Gastroesophageal sphincter (tissue), 4 donors: ENCODE measurements around the gene RBM41. TPM values are rescaled to one million over a fixed set of nuclear protein-coding genes. Genes with fewer than 3 reads are reported as not detected.
A peak's percentile ranks its signal among the peaks of the same experiment; 100 is the strongest.

Source experiments
- ATAC-seq: fragments of 150-250 bp; one replicate; pipeline ENCODE4 v1.9.1; 2016; ENCODE audit warnings: mild to moderate bottlenecking, moderate library complexity
- H3K27ac ChIP-seq, 4 donors: fragments of 200-600 bp; sonication (generic) in 3 of 4; 1 replicate in 3 of 4; 2 replicates in 1 of 4; pipeline ENCODE4 v1.5.1; 2016 to 2019
- H3K27me3 ChIP-seq: fragments of 200-600 bp; sonication (generic); one replicate; pipeline ENCODE4 v1.5.1; 2019
- H3K36me3 ChIP-seq, 2 donors: fragments of 200-600 bp; sonication (generic); one replicate each; pipeline ENCODE4 v1.5.1; 2019; ENCODE audit warnings: control low read depth in 1 of 2
- H3K4me1 ChIP-seq, 3 donors: fragments of 200-600 bp; sonication (generic); 1 replicate in 2 of 3; 2 replicates in 1 of 3; pipeline ENCODE4 v1.5.1; 2016 to 2019; ENCODE audit warnings: control low read depth in 2 of 3
- H3K4me3 ChIP-seq, 2 donors: fragments of 200-600 bp; sonication (generic); one replicate each; pipeline ENCODE4 v1.5.1; 2019; ENCODE audit warnings: mild to moderate bottlenecking in 1 of 2, moderate library complexity in 1 of 2
- H3K9me3 ChIP-seq, 3 donors: fragments of 200-600 bp; sonication (generic); one replicate each; pipeline ENCODE4 v1.5.1; 2017 to 2019; ENCODE audit warnings: control low read depth in 2 of 3
- CTCF ChIP-seq, 4 experiments: fragments of 200-600 bp in 2 of 4; fragments of 450-650 bp in 2 of 4; sonication (generic) in 1 of 4; IDR thresholded peaks; one replicate each; pipeline ENCODE4 v1.5.1; 2017 to 2019; ENCODE audit warnings: antibody characterized with exemption in 4 of 4, mild to moderate bottlenecking in 2 of 4, moderate library complexity in 2 of 4
- EP300 ChIP-seq: sonication (generic); formaldehyde crosslinking; IDR thresholded peaks from one replicate; pipeline ENCODE4 v1.6.1; 2017; ENCODE audit warnings: antibody characterized with exemption, mild to moderate bottlenecking
- POLR2A ChIP-seq, 2 donors: fragments of 450-650 bp; IDR thresholded peaks; one replicate each; pipeline ENCODE4 v1.6.1; 2017; ENCODE audit warnings: antibody characterized with exemption in 2 of 2, mild to moderate bottlenecking in 2 of 2, moderate library complexity in 1 of 2
- POLR2AphosphoS5 ChIP-seq: sonication (generic); formaldehyde crosslinking; IDR thresholded peaks from one replicate; pipeline ENCODE4 v1.6.1; 2017; ENCODE audit warnings: antibody characterized with exemption
- WGBS, 2 donors: methylation state at CpG; one replicate each; pipeline ENCODE4 v1.1.5; 2018; ENCODE audit warnings: low coverage in 1 of 2; 5-methylcytosine and 5-hydroxymethylcytosine counted together
- total RNA-seq, 4 donors: library from RNA; depleted of rRNA; stranded (reverse); fragments of >200 nt; gene quantifications; one replicate each; pipeline ENCODE4 v1.1.0, GENCODE V29; 2016

RBM41 gene
- total RNA-seq, 4 donors from 2014 or later, result 16.9 to 29.9 (median 20.3) TPM

GRCh38 chrX:107135049-107135964 lies 16.7 kb upstream of the RBM41 start:
- H3K4me3 ChIP-seq, result no peak overlapping the region
- H3K4me1 ChIP-seq, result no peaks in the 10 kb centered on the region
- no peaks in the 10 kb centered on the region for H3K36me3 ChIP-seq
- no peaks in the 10 kb centered on the region for H3K9me3 ChIP-seq
- TF ChIP-seq POLR2AphosphoS5 (no peak), EP300 (no peak), POLR2A (IDR thresholded peaks at IDR 0.05) (no peak), CTCF (IDR thresholded peaks at IDR 0.05) (no peak)
- H3K27me3 ChIP-seq, result no peaks in the 10 kb centered on the region
- no peak for ATAC-seq
- H3K27ac ChIP-seq, result no peak overlapping the region
- 50 to 70% methylated on average over 2 to 4 of the region's 5 CpGs for WGBS, 2 donors

- ATAC-seq, result no peak
- Histone ChIP-seq H3K27me3 (no peaks in the 10 kb centered on the region), H3K4me1 (no peaks in the 10 kb centered on the region), H3K36me3 (no peaks in the 10 kb centered on the region), H3K9me3 (no peaks in the 10 kb centered on the region), H3K27ac (no peak overlapping the region), H3K4me3 (no peak overlapping the region)
- TF ChIP-seq POLR2A (IDR thresholded peaks at IDR 0.05), result no peak
- TF ChIP-seq EP300, result no peak
- no peak for TF ChIP-seq POLR2AphosphoS5
- TF ChIP-seq CTCF (IDR thresholded peaks at IDR 0.05), result no peak
These were observed 5.1 kb upstream of the RBM41 start for GRCh38 chrX:107123750-107124149.

- Histone ChIP-seq H3K4me3 (peak overlapping the region; percentile 67 to 72), H3K4me1 (peaks cover 0 to 15% (median 0%) of the 10 kb centered on the region in 3 donors), H3K36me3 (peaks cover 0 to 23% of the 10 kb centered on the region in 2 donors), H3K27me3 (no peaks in the 10 kb centered on the region), H3K9me3 (no peaks in the 10 kb centered on the region), H3K27ac (peak overlapping the region in 1 of 4 donors; percentile 69)
- TF ChIP-seq POLR2AphosphoS5 (no peak), CTCF (IDR thresholded peaks at IDR 0.05) (no peak), EP300 (no peak), POLR2A (IDR thresholded peaks at IDR 0.05) (no peak)
- WGBS, 2 donors, result 67 to 100% methylated on average over 1 of the region's 1 CpG
- ATAC-seq, result no peak
These were observed 661 bp upstream of the RBM41 start for GRCh38 chrX:107119283-107119682.

- Histone ChIP-seq H3K36me3 (peaks cover 0 to 36% of the 10 kb centered on the region in 2 donors), H3K4me1 (peaks cover 0 to 15% (median 0%) of the 10 kb centered on the region in 3 donors), H3K9me3 (no peaks in the 10 kb centered on the region), H3K27me3 (no peaks in the 10 kb centered on the region), H3K4me3 (peak overlapping the region; percentile 67 to 72), H3K27ac (peak overlapping the region in 3 of 4 donors; percentile 63 to 78 (median 69))
- no peak for ATAC-seq
- 0 to 23% methylated on average over 5 to 7 of the region's 8 CpGs for WGBS, 2 donors
- TF ChIP-seq POLR2A (IDR thresholded peaks at IDR 0.05), result no peak
- no peak for TF ChIP-seq POLR2AphosphoS5
- no peak for TF ChIP-seq EP300
- TF ChIP-seq CTCF (IDR thresholded peaks at IDR 0.05), result no peak
These were observed 665 bp downstream of the RBM41 start for GRCh38 chrX:107117993-107118321.

- Histone ChIP-seq H3K27me3 (no peaks in the 10 kb centered on the region), H3K4me1 (no peaks in the 10 kb centered on the region), H3K36me3 (peaks cover 0 to 17% of the 10 kb centered on the region in 2 donors), H3K9me3 (no peaks in the 10 kb centered on the region), H3K4me3 (no peak overlapping the region), H3K27ac (no peak overlapping the region)
- TF ChIP-seq EP300 (no peak), POLR2AphosphoS5 (no peak), POLR2A (IDR thresholded peaks at IDR 0.05) (no peak), CTCF (IDR thresholded peaks at IDR 0.05) (no peak)
- no peak for ATAC-seq
- 50 to 88% methylated on average over 1 of the region's 1 CpG for WGBS, 2 donors
These were observed 11.2 kb downstream of the RBM41 start for GRCh38 chrX:107107459-107107858.
